HepG2 (cell line): Measurements from ENCODE around the gene FBLL1. TPM values are rescaled to one million over a fixed set of nuclear protein-coding genes. Genes with fewer than 3 reads are reported as not detected.

ENCODE experiments used
- ARNT2 ChIP-seq: sonication (generic); formaldehyde crosslinking; IDR thresholded peaks from 2 replicates; pipeline ENCODE4 v1.8.0; 2022; ENCODE audit warnings: mild to moderate bottlenecking, low read depth, missing genetic modification reagents, moderate library complexity
- ATF6 ChIP-seq: sonication (generic); formaldehyde crosslinking; conservative IDR thresholded peaks from 2 replicates; pipeline ENCODE4 v1.4.0; 2020; ENCODE audit warnings: missing genetic modification reagents
- BRF2 ChIP-seq: sonication (generic); formaldehyde crosslinking; IDR thresholded peaks from 2 replicates; pipeline ENCODE4 v1.8.1; 2022; ENCODE audit warnings: mild to moderate bottlenecking, missing genetic modification reagents
- CBX2 ChIP-seq, 2 experiments: fragments of 200-600 bp in 1 of 2; sonication (generic); formaldehyde crosslinking in 1 of 2; IDR thresholded peaks; 2 replicates each; pipeline versions ENCODE4 v1.7.0 to v1.8.1; 2018 to 2022; ENCODE audit warnings: low read depth in 2 of 2, low read length in 1 of 2, mild to moderate bottlenecking in 1 of 2, missing genetic modification reagents in 1 of 2
- GPN1 ChIP-seq: sonication (generic); formaldehyde crosslinking; IDR thresholded peaks from 2 replicates; pipeline ENCODE4 v1.5.1; 2020; ENCODE audit warnings: missing genetic modification reagents, borderline replicate concordance
- HNRNPLL ChIP-seq: fragments of 200-400 bp; formaldehyde crosslinking; IDR thresholded peaks from 2 replicates; pipeline ENCODE4 v1.6.1; 2017; ENCODE audit warnings: mild to moderate bottlenecking, low read depth, low read length; ENCODE audit not compliant: poor library complexity, severe bottlenecking
- JDP2 ChIP-seq: sonication (generic); formaldehyde crosslinking; IDR thresholded peaks from 2 replicates; pipeline ENCODE4 v1.8.1; 2022; ENCODE audit warnings: missing genetic modification reagents, borderline replicate concordance
- KDM5B ChIP-seq: sonication (generic); formaldehyde crosslinking; IDR thresholded peaks from 2 replicates; pipeline ENCODE4 v1.4.0; 2020; ENCODE audit warnings: missing genetic modification reagents, mild to moderate bottlenecking, borderline replicate concordance
- MAZ ChIP-seq, 2 experiments: sonication (generic) in 1 of 2; formaldehyde crosslinking in 1 of 2; IDR thresholded peaks; 2 replicates each; pipeline versions ENCODE4 v1.5.0 to v1.6.1; 2012 to 2020; ENCODE audit warnings: low read depth in 2 of 2, mild to moderate bottlenecking in 2 of 2, borderline replicate concordance in 1 of 2, improper control_type of control experiment in 1 of 2, low read length in 1 of 2, missing genetic modification reagents in 1 of 2, moderate library complexity in 1 of 2
- NCOR1 ChIP-seq: fragments of 200-600 bp; sonication (generic); IDR thresholded peaks from 2 replicates; pipeline ENCODE4 v1.7.0; 2017; ENCODE audit warnings: antibody characterized with exemption, low read length, borderline replicate concordance
- NFRKB ChIP-seq: fragments of 450-650 bp; IDR thresholded peaks from 2 replicates; pipeline ENCODE4 v1.6.1; 2017
- PCBP2 ChIP-seq: fragments of 200-400 bp; formaldehyde crosslinking; optimal IDR thresholded peaks from 2 replicates; pipeline ENCODE3; 2018; ENCODE audit warnings: low read length, low read depth; ENCODE audit not compliant: poor library complexity, severe bottlenecking
- TEAD2 ChIP-seq: sonication (generic); formaldehyde crosslinking; IDR thresholded peaks from 2 replicates; pipeline ENCODE4 v1.9.0; 2021; ENCODE audit warnings: missing genetic modification reagents
- U2AF2 ChIP-seq: fragments of 200-400 bp; formaldehyde crosslinking; IDR thresholded peaks from 2 replicates; pipeline ENCODE4 v1.6.1; 2017; ENCODE audit warnings: low read depth, mild to moderate bottlenecking, low read length
- ZBTB1 ChIP-seq: sonication (generic); formaldehyde crosslinking; IDR thresholded peaks from 2 replicates; pipeline ENCODE4 v1.4.0; 2020; ENCODE audit warnings: missing genetic modification reagents, borderline replicate concordance
- ZFP36 ChIP-seq: fragments of 150-350 bp; IDR thresholded peaks from 2 replicates; pipeline ENCODE4 v1.6.1; 2018; ENCODE audit warnings: borderline replicate concordance, low read length, low read depth; ENCODE audit not compliant: partially characterized antibody
- ZFP37 ChIP-seq: sonication (generic); formaldehyde crosslinking; IDR thresholded peaks from 2 replicates; pipeline ENCODE4 v1.4.0; 2020; ENCODE audit warnings: missing genetic modification reagents, borderline replicate concordance
- ZNF577 ChIP-seq: sonication (generic); formaldehyde crosslinking; IDR thresholded peaks from 2 replicates; pipeline ENCODE4 v1.4.0; 2020; ENCODE audit warnings: mild to moderate bottlenecking, low read depth, missing genetic modification reagents, borderline replicate concordance
- ZNF713 ChIP-seq: sonication (generic); formaldehyde crosslinking; IDR thresholded peaks from 2 replicates; pipeline ENCODE4 v1.4.0; 2020; ENCODE audit warnings: mild to moderate bottlenecking, missing genetic modification reagents
- ZNF816 ChIP-seq: sonication (generic); formaldehyde crosslinking; IDR thresholded peaks from 2 replicates; pipeline ENCODE4 v1.8.0; 2022; ENCODE audit warnings: missing genetic modification reagents, mild to moderate bottlenecking, borderline replicate concordance
- polyA plus RNA-seq, 8 experiments: library from polyadenylated mRNA; depleted of rRNA in 3 of 8; stranded (reverse) in 7 of 8; unstranded in 1 of 8; fragments of >200 nt; fragmentation: Illumina TruSeq in 4 of 8; extraction: Trizol in 4 of 8; gene quantifications; 2 replicates each; pipeline versions ENCODE4 v1.2.1 to v1.2.3, GENCODE V29; 2011 to 2016; ENCODE audit warnings: low read depth in 4 of 8, missing spikeins in 1 of 8, mixed read lengths in 1 of 8; ENCODE audit not compliant: insufficient read depth in 1 of 8
- total RNA-seq, 5 experiments: library from RNA; depleted of rRNA; stranded (reverse); fragments of >200 nt; fragmentation: Illumina TruSeq; extraction: Trizol; gene quantifications; 2 replicates each; pipeline ENCODE4 v1.2.3, GENCODE V29; 2016; ENCODE audit warnings: low read depth in 1 of 5
- TF ChIP-seq, protein P1 (sequence below): fragments of 450-650 bp; IDR thresholded peaks from 2 replicates; pipeline ENCODE4 v1.6.1; 2017; ENCODE audit warnings: mild to moderate bottlenecking

The FBLL1 gene
- total and polyA plus RNA-seq, 2 of the 13 experiments (the other 11 are each of a cell fraction or from before 2014, with no cell fraction given): 0.17 to 0.18 TPM

DNA sequence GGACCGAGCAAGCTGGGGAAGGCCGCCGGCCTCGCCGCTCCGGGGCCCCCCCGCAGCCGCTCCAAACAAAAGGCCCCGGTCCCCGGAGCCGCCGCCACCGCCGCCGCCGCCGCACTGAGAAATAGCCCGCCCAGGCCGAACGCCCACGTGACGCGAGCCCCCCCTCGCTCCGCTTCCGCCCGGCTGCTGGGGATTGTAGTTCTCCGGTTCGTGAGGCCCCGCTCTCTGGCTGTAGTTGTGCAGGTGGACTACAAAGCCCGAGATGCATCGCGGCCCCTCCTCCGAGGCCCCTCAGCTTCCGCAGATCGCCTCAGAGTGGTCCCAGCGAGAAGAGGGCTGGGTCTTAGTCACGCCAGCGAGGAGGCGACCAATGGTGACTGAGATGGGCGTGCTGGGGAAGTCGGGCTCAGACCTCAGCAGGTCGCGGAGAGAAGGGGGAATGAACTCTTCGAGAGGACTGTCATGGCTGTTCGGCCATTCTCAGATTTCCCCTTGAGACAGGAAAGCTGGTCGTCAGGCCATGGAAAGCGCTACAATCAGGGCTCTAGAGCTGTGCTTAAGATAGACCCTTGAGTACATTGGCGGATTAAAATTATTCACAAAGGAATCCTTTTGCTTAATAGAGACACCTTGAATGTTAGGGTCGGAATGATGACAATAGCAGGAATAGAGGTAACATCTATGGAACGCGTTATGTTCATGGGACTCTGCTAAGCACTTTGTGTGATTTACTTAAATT lies 50.6 kb downstream of the FBLL1 start (continued):
- TF ChIP-seq, protein P1, sequence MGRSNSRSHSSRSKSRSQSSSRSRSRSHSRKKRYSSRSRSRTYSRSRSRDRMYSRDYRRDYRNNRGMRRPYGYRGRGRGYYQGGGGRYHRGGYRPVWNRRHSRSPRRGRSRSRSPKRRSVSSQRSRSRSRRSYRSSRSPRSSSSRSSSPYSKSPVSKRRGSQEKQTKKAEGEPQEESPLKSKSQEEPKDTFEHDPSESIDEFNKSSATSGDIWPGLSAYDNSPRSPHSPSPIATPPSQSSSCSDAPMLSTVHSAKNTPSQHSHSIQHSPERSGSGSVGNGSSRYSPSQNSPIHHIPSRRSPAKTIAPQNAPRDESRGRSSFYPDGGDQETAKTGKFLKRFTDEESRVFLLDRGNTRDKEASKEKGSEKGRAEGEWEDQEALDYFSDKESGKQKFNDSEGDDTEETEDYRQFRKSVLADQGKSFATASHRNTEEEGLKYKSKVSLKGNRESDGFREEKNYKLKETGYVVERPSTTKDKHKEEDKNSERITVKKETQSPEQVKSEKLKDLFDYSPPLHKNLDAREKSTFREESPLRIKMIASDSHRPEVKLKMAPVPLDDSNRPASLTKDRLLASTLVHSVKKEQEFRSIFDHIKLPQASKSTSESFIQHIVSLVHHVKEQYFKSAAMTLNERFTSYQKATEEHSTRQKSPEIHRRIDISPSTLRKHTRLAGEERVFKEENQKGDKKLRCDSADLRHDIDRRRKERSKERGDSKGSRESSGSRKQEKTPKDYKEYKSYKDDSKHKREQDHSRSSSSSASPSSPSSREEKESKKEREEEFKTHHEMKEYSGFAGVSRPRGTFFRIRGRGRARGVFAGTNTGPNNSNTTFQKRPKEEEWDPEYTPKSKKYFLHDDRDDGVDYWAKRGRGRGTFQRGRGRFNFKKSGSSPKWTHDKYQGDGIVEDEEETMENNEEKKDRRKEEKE: no peak
- no peak; the same call in 1 of the 2 replicates for TF ChIP-seq ZNF816 (CRISPR knock-in tag)
- TF ChIP-seq ARNT2 (CRISPR knock-in tag): peak; percentile 5
- TF ChIP-seq PCBP2: no peak
- TF ChIP-seq CBX2 (IDR thresholded peaks at IDR 0.05; ENCODE audit: low read depth, low read length): no peak
- no peak for TF ChIP-seq CBX2 (CRISPR knock-in tag; IDR thresholded peaks at IDR 0.05; ENCODE audit: low read depth)
- no peak for TF ChIP-seq GPN1 (CRISPR knock-in tag)
- no peak for TF ChIP-seq ZFP36
- no peak for TF ChIP-seq ZBTB1 (CRISPR knock-in tag)
- no peak; the same call in 1 of the 2 replicates for TF ChIP-seq KDM5B (CRISPR knock-in tag)
- no peak for TF ChIP-seq BRF2 (CRISPR knock-in tag)
- no peak for TF ChIP-seq NCOR1
- no peak; the same call in 1 of the 2 replicates for TF ChIP-seq ATF6 (CRISPR knock-in tag)
- peak; percentile 82 for TF ChIP-seq MAZ (IDR thresholded peaks at IDR 0.05; ENCODE audit: borderline replicate concordance, low read depth, low read length)
- TF ChIP-seq MAZ (CRISPR knock-in tag; IDR thresholded peaks at IDR 0.05; ENCODE audit: low read depth): peak; percentile 96
- no peak for TF ChIP-seq TEAD2
- no peak for TF ChIP-seq ZNF577 (CRISPR knock-in tag)
- no peak for TF ChIP-seq JDP2 (CRISPR knock-in tag)
- TF ChIP-seq ZNF713: no peak
- no peak for TF ChIP-seq U2AF2
- TF ChIP-seq HNRNPLL: peak; percentile 59
- TF ChIP-seq ZFP37: no peak
- no peak for TF ChIP-seq NFRKB
